ENCODE measurements around the gene SRCIN1.

DNA sequence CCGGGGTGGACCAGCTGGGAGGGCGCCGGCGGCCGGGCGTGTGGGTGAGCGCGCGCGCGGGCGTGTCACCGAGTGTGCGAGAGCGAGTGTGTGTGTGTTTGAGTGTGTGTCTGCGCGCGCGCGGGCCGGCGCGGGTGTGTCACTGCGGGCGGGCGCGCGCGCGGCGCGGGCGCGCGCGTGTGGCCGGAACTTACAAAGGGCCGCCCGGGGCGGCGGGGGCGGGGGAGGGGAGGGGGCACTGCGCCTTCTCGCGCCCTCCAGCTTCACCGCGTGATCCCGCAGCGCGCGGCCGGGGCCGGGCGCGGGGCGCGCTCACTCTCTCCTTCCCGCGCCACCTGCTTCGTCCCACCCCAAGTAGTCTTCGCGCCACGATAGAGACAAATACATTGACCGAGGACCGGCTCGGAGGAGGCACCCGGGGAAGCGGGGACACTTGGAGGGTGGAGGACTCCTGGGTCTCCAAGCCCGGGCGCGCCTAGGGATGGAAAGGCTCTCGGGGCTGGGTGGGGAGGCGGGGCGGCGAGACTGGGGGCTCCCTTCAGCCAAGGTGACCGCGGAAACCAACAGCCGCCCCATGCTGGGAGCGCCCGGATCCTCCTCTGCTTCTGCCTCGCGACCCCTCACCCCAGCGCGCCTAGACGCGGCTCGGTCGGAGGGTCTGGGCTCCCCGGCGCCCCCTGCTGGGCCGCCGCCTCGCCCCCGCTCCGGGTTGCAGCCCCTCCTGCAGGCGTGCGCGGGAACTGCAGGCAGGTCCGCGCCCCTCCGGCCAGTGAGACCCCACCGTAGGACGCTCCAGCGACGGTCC lies at the start of gene SRCIN1:
- TF ChIP-seq, protein P1, sequence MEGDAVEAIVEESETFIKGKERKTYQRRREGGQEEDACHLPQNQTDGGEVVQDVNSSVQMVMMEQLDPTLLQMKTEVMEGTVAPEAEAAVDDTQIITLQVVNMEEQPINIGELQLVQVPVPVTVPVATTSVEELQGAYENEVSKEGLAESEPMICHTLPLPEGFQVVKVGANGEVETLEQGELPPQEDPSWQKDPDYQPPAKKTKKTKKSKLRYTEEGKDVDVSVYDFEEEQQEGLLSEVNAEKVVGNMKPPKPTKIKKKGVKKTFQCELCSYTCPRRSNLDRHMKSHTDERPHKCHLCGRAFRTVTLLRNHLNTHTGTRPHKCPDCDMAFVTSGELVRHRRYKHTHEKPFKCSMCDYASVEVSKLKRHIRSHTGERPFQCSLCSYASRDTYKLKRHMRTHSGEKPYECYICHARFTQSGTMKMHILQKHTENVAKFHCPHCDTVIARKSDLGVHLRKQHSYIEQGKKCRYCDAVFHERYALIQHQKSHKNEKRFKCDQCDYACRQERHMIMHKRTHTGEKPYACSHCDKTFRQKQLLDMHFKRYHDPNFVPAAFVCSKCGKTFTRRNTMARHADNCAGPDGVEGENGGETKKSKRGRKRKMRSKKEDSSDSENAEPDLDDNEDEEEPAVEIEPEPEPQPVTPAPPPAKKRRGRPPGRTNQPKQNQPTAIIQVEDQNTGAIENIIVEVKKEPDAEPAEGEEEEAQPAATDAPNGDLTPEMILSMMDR (conservative IDR thresholded peaks at IDR 0.05 in 1 of 2, IDR thresholded peaks at IDR 0.05 in 1 of 2; ENCODE audit: extremely low read depth in 1 of 2, insufficient read depth in 1 of 2, low read depth in 1 of 2, low read length in 2 of 2): peak; percentile 63 to 84
- TF ChIP-seq EZH2 (IDR thresholded peaks at IDR 0.05; ENCODE audit: borderline replicate concordance, low read length): no peak

Data from mammary epithelial cell (primary cell).